Suprapubic skin (tissue), 4 donors: ENCODE data around the gene SATB2.

Source experiments
- CTCF ChIP-seq, 2 donors: fragments of 200-600 bp in 1 of 2; fragments of 450-650 bp in 1 of 2; sonication (generic) in 1 of 2; IDR thresholded peaks; one replicate each; pipeline ENCODE4 v1.5.1; 2016 to 2019; ENCODE audit warnings: antibody characterized with exemption in 2 of 2, mild to moderate bottlenecking in 1 of 2, moderate library complexity in 1 of 2
- EP300 ChIP-seq: sonication (generic); formaldehyde crosslinking; IDR thresholded peaks from one replicate; pipeline ENCODE4 v1.6.1; 2017; ENCODE audit warnings: antibody characterized with exemption
- POLR2AphosphoS5 ChIP-seq, 3 donors: sonication (generic); formaldehyde crosslinking; IDR thresholded peaks; one replicate each; pipeline ENCODE4 v1.6.1; 2017; ENCODE audit warnings: antibody characterized with exemption in 3 of 3

DNA sequence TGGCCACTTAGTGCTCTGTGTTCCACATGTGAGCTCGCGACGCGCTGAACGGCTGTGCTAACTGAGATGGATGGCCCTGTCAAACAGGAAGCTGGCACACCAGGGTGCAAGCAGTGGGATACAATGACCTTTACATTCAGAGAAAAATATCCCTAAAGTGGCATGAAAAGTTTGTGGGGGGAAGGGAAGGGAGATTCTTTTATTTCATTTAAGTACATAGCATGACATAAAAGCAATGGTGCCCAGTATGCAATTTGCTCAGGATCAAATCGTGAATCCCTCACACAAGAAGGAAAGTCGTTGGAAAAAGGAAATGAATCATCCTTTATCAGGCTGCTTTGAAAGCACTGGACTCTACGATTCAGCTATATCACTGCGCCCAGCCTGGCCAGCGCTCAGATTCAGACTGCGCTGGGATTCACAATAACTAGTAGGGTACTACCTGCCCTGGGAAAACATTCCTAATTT is 26.0 kb downstream of the SATB2 start:
- TF ChIP-seq EP300 (no peak), CTCF (IDR thresholded peaks at IDR 0.05) (no peak), POLR2AphosphoS5 (IDR thresholded peaks at IDR 0.05) (no peak)
